HCT116 (cell line): ENCODE results near the gene GRXCR1. TPM values are rescaled to one million over a fixed set of nuclear protein-coding genes. Genes with fewer than 3 reads are reported as not detected.

Experiments used
- ATAC-seq: fragments of 200-7000 bp; cut with Tn5 transposase; 2 replicates; pipeline ENCODE4 v1.9.1; 2020; ENCODE audit warnings: mild to moderate bottlenecking, moderate library complexity
- BruUV-seq: library from RNA; stranded (reverse); fragments of 400-500 nt; replicated peaks from 2 replicates; lab custom pipeline; 2021; lab: Mats Ljungman, UMichigan
- CTCF ChIA-PET: fragments of 300-600 bp; sonication (Branson Sonifier 250); formaldehyde crosslinking; loops from one replicate; lab custom pipeline; 2021; ENCODE audit warnings: antibody characterized with exemption; lab: Charles Lee
- POLR2A ChIA-PET: fragments of 300-600, 350-600 bp; sonication (Branson Sonifier 250); formaldehyde crosslinking; loops from one replicate; lab custom pipeline; 2021; ENCODE audit warnings: antibody characterized with exemption; lab: Charles Lee
- RAD21 ChIA-PET, 2 experiments: fragments of 300-600 bp; sonication (Branson Sonifier 250); formaldehyde crosslinking; loops; one replicate each; lab custom pipeline; 2023; ENCODE audit warnings: low total read pairs in 2 of 2; ENCODE audit not compliant: uncharacterized antibody in 2 of 2, unreplicated experiment in 2 of 2, low non-redundant PET in 1 of 2; lab: Charles Lee
- DNase-seq: peaks from one replicate; pipeline ENCODE4 v3.0.0-alpha.2; 2010; ENCODE audit warnings: low read depth, low spot score
- H2AFZ ChIP-seq: fragments of 200-600 bp; shearing (Covaris generic), sonication (generic); 2 replicates; pipeline ENCODE4 v1.6.1; 2017; ENCODE audit warnings: low read depth, mixed run types, mixed read lengths, antibody characterized with exemption, low read length; ENCODE audit not compliant: poor library complexity, severe bottlenecking
- H3K27ac ChIP-seq: 2 replicates; pipeline ENCODE4 v1.5.1; 2012; ENCODE audit warnings: low read depth, low read length
- H3K27me3 ChIP-seq: fragments of 200-600 bp; sonication (generic); 2 replicates; pipeline ENCODE4 v1.6.1; 2016; ENCODE audit warnings: mixed run types, low read length, mixed read lengths; ENCODE audit not compliant: insufficient read depth
- H3K36me3 ChIP-seq, 2 experiments: fragments of 200-500 bp in 1 of 2; fragments of 200-600 bp in 1 of 2; sonication (Bioruptor generic) in 1 of 2; sonication (generic) in 1 of 2; 2 replicates each; pipeline versions ENCODE4 v1.5.1 to v1.6.1; 2014 to 2016; ENCODE audit warnings: low read length in 2 of 2, inconsistent platforms in 1 of 2, mixed read lengths in 1 of 2, mixed run types in 1 of 2; ENCODE audit not compliant: insufficient read depth in 2 of 2, control insufficient read depth in 1 of 2
- H3K4me1 ChIP-seq, 2 experiments: fragments of 200-600 bp in 1 of 2; sonication (generic) in 1 of 2; 2 replicates each; pipeline versions ENCODE4 v1.5.1 to v1.6.1; 2012 to 2017; ENCODE audit warnings: low read length in 2 of 2, inconsistent platforms in 1 of 2, mild to moderate bottlenecking in 1 of 2, mixed read lengths in 1 of 2, mixed run types in 1 of 2, moderate library complexity in 1 of 2; ENCODE audit not compliant: insufficient read depth in 2 of 2, control insufficient read depth in 1 of 2
- H3K4me2 ChIP-seq: fragments of 200-600 bp; sonication (generic); 2 replicates; pipeline ENCODE4 v1.6.1; 2017; ENCODE audit warnings: mixed run types, low read length, mixed read lengths
- H3K4me3 ChIP-seq, 2 experiments: fragments of 200-600 bp in 1 of 2; sonication (generic) in 1 of 2; replicated peaks in 1 of 2; 2 replicates each; pipeline ENCODE4 v1.5.1; 2011 to 2016; ENCODE audit warnings: low read length in 2 of 2, control low read depth in 1 of 2, low read depth in 1 of 2, mild to moderate bottlenecking in 1 of 2, mixed read lengths in 1 of 2, mixed run types in 1 of 2
- H3K79me2 ChIP-seq: fragments of 200-600 bp; sonication (generic); 2 replicates; pipeline ENCODE4 v1.6.1; 2017; ENCODE audit warnings: mild to moderate bottlenecking, mixed run types, low read length, moderate library complexity, mixed read lengths; ENCODE audit not compliant: insufficient read depth
- H3K9ac ChIP-seq: fragments of 200-600 bp; sonication (generic); 2 replicates; pipeline ENCODE4 v1.6.1; 2016; ENCODE audit warnings: low read length, mixed read lengths
- H3K9me2 ChIP-seq: fragments of 200-600 bp; sonication (generic), shearing (Covaris generic); 2 replicates; pipeline ENCODE4 v1.6.1; 2017; ENCODE audit warnings: mixed run types, mild to moderate bottlenecking, moderate library complexity; ENCODE audit not compliant: insufficient read depth
- H3K9me3 ChIP-seq, 2 experiments: fragments of 200-500 bp in 1 of 2; fragments of 200-600 bp in 1 of 2; sonication (Bioruptor generic) in 1 of 2; sonication (generic) in 1 of 2; 2 replicates each; pipeline ENCODE4 v1.6.1; 2014 to 2017; ENCODE audit warnings: low read length in 2 of 2, mixed read lengths in 2 of 2, inconsistent platforms in 1 of 2, low read depth in 1 of 2, mild to moderate bottlenecking in 1 of 2, mixed run types in 1 of 2, moderate library complexity in 1 of 2; ENCODE audit not compliant: control insufficient read depth in 1 of 2, insufficient read depth in 1 of 2
- H4K20me1 ChIP-seq: fragments of 200-600 bp; sonication (generic), shearing (Covaris generic); 2 replicates; pipeline ENCODE4 v1.6.1; 2017; ENCODE audit warnings: mixed run types, mild to moderate bottlenecking, moderate library complexity; ENCODE audit not compliant: insufficient read depth
- CBX3 ChIP-seq: IDR thresholded peaks from 2 replicates; pipeline ENCODE4 v1.6.1; 2012; ENCODE audit warnings: low read depth
- CEBPB ChIP-seq: IDR thresholded peaks from 2 replicates; pipeline ENCODE4 v1.6.1; 2012; ENCODE audit warnings: low read depth
- CTCF ChIP-seq, 3 experiments: fragments of 200-600 bp in 1 of 3; sonication (generic) in 1 of 3; IDR thresholded peaks in 2 of 3; conservative IDR thresholded peaks in 1 of 3; 2 replicates each; pipeline ENCODE4 v1.5.1; 2012 to 2017; ENCODE audit warnings: low read depth in 2 of 3, low read length in 2 of 3, antibody characterized with exemption in 1 of 3, borderline replicate concordance in 1 of 3, control low read depth in 1 of 3, mild to moderate bottlenecking in 1 of 3, mixed read lengths in 1 of 3, mixed run types in 1 of 3, moderate library complexity in 1 of 3; ENCODE audit not compliant: insufficient read depth in 1 of 3
- EGR1 ChIP-seq: IDR thresholded peaks from 2 replicates; pipeline ENCODE4 v1.6.1; 2012; ENCODE audit warnings: low read depth
- ELF1 ChIP-seq: IDR thresholded peaks from 2 replicates; pipeline ENCODE4 v1.6.1; 2012; ENCODE audit warnings: low read depth, borderline replicate concordance
- EZH2 ChIP-seq: fragments of 200-600 bp; sonication (generic); IDR thresholded peaks from 2 replicates; pipeline ENCODE4 v1.6.1; 2017; ENCODE audit warnings: antibody characterized with exemption, mixed run types
- EZH2phosphoT487 ChIP-seq: fragments of 200-600 bp; IDR thresholded peaks from 2 replicates; pipeline ENCODE4 v1.6.1; 2018; ENCODE audit warnings: antibody characterized with exemption, borderline replicate concordance
- FOSL1 ChIP-seq: IDR thresholded peaks from 2 replicates; pipeline ENCODE4 v1.6.1; 2012; ENCODE audit warnings: low read depth
- JUND ChIP-seq: IDR thresholded peaks from 2 replicates; pipeline ENCODE4 v1.6.1; 2012
- MAX ChIP-seq: IDR thresholded peaks from 2 replicates; pipeline ENCODE4 v1.6.1; 2012
- POLR2A ChIP-seq: IDR thresholded peaks from 2 replicates; pipeline ENCODE4 v1.7.0; 2011; ENCODE audit warnings: borderline replicate concordance; ENCODE audit not compliant: insufficient read depth, insufficient read length; ENCODE audit errors: extremely low read depth
- POLR2AphosphoS5 ChIP-seq: IDR thresholded peaks from 2 replicates; pipeline ENCODE4 v1.6.1; 2011; ENCODE audit warnings: mild to moderate bottlenecking, low read depth, low read length, moderate library complexity
- RAD21 ChIP-seq: IDR thresholded peaks from 2 replicates; pipeline ENCODE4 v1.6.1; 2012; ENCODE audit warnings: low read depth, mild to moderate bottlenecking
- SIN3A ChIP-seq: IDR thresholded peaks from 2 replicates; pipeline ENCODE4 v1.6.1; 2012; ENCODE audit warnings: low read depth
- SP1 ChIP-seq: IDR thresholded peaks from 2 replicates; pipeline ENCODE4 v1.6.1; 2012; ENCODE audit warnings: low read depth
- SRF ChIP-seq: IDR thresholded peaks from 2 replicates; pipeline ENCODE4 v1.6.1; 2012; ENCODE audit warnings: low read depth
- TCF7L2 ChIP-seq: IDR thresholded peaks from 2 replicates; pipeline ENCODE4 v1.7.0; 2011; ENCODE audit warnings: borderline replicate concordance, inconsistent platforms; ENCODE audit not compliant: insufficient read depth, insufficient read length; ENCODE audit errors: extremely low read depth
- YY1 ChIP-seq: IDR thresholded peaks from 2 replicates; pipeline ENCODE4 v1.6.1; 2011; ENCODE audit warnings: low read length, low read depth, moderate library complexity, mild to moderate bottlenecking; ENCODE audit not compliant: insufficient replicate concordance; ENCODE audit errors: extremely low read depth
- ZFX ChIP-seq: fragments of 450-650 bp; IDR thresholded peaks from 2 replicates; pipeline ENCODE4 v1.6.1; 2017
- intact Hi-C: fragments of 100-400 bp; cut with micrococcal nuclease; formaldehyde crosslinking; loops from 2 replicates; pipeline ENCODE4 v1.10.0; 2022
- total RNA-seq: library from RNA; stranded (reverse); gene quantifications from one replicate; pipeline ENCODE4 v1.2.1, GENCODE V29; 2021; ENCODE audit not compliant: unreplicated experiment

Gene GRXCR1
- total RNA-seq, 1 experiment from 2014 or later, result not detected

- no peak for TF ChIP-seq JUND
- TF ChIP-seq POLR2A, result no peak
- TF ChIP-seq ZFX, result no peak
- no peak for TF ChIP-seq SRF
- no peak for TF ChIP-seq MAX
- TF ChIP-seq POLR2AphosphoS5, result no peak
- TF ChIP-seq TCF7L2, result no peak
- no peak for TF ChIP-seq CEBPB
- no peak for TF ChIP-seq CBX3
- no peak for TF ChIP-seq YY1
- no peak for TF ChIP-seq CTCF (IDR thresholded peaks at IDR 0.05 in 2 of 3, conservative IDR thresholded peaks at IDR 0.05 in 1 of 3; ENCODE audit: borderline replicate concordance in 1 of 3, insufficient read depth in 1 of 3, low read depth in 2 of 3, low read length in 2 of 3)
- no peak for TF ChIP-seq EZH2
- TF ChIP-seq, all 23 proteins: peak for 0
Measured at GRCh38 chr4:42954963-42955669, 62.6 kb downstream of the GRXCR1 start (continued).

GRCh38 chr4:42955746-42956505 is 63.4 kb downstream of the GRXCR1 start:
- RAD21 ChIA-PET, result no interaction called here
- Histone ChIP-seq H4K20me1 (no peaks in the 10 kb centered on the region), H3K4me1 (no peaks in the 10 kb centered on the region), H3K4me3 (no peak overlapping the region), H3K36me3 (no peaks in the 10 kb centered on the region), H3K9me3 (peaks cover 0 to 11% of the 10 kb centered on the region in 2 experiments; a peak in 2 of 4 replicates), H3K9ac (no peak overlapping the region), H3K27me3 (no peaks in the 10 kb centered on the region), H3K4me2 (no peak overlapping the region), H3K9me2 (no peaks in the 10 kb centered on the region), H3K27ac (no peak overlapping the region), H3K79me2 (no peaks in the 10 kb centered on the region), H2AFZ (no peak overlapping the region)
- DNase-seq (no peak), ATAC-seq (no peak)
- POLR2A ChIA-PET, result no interaction called here
- intact Hi-C loops, result no loop called here
- CTCF ChIA-PET, result no interaction called here
- no TSS peak for BruUV-seq
- TF ChIP-seq POLR2A (no peak), JUND (no peak), EZH2phosphoT487 (no peak), RAD21 (no peak), ZFX (no peak), SIN3A (no peak), CTCF (IDR thresholded peaks at IDR 0.05 in 2 of 3, conservative IDR thresholded peaks at IDR 0.05 in 1 of 3; ENCODE audit: borderline replicate concordance in 1 of 3, insufficient read depth in 1 of 3, low read depth in 2 of 3, low read length in 2 of 3) (no peak), ELF1 (no peak), EGR1 (no peak), MAX (no peak), TCF7L2 (no peak), FOSL1 (no peak), YY1 (no peak), SP1 (no peak), CBX3 (no peak)
